Skeletal muscle tissue (tissue), 4 donors: Measurements from ENCODE around the gene GOLT1A. TPM values are rescaled to one million over a fixed set of nuclear protein-coding genes. Genes with fewer than 3 reads are reported as not detected.

ENCODE experiments used
- H3K27ac ChIP-seq: one replicate; pipeline ENCODE4 v1.7.0; 2013; ENCODE audit warnings: mild to moderate bottlenecking, low read depth, low read length, inconsistent platforms
- H3K27me3 ChIP-seq, 3 donors: one replicate each; pipeline ENCODE4 v1.7.0; 2013; ENCODE audit warnings: low read length in 3 of 3; ENCODE audit not compliant: control insufficient read depth in 3 of 3, insufficient read depth in 3 of 3
- H3K36me3 ChIP-seq, 3 donors: one replicate each; pipeline ENCODE4 v1.7.0; 2013; ENCODE audit warnings: low read length in 3 of 3; ENCODE audit not compliant: control insufficient read depth in 3 of 3, insufficient read depth in 3 of 3
- H3K4me1 ChIP-seq, 3 donors: one replicate each; pipeline ENCODE4 v1.7.0; 2013; ENCODE audit warnings: low read length in 3 of 3, mild to moderate bottlenecking in 3 of 3; ENCODE audit not compliant: control insufficient read depth in 3 of 3, insufficient read depth in 3 of 3
- H3K4me3 ChIP-seq, 3 donors: one replicate each; pipeline ENCODE4 v1.7.0; 2013; ENCODE audit warnings: low read length in 3 of 3
- H3K9ac ChIP-seq, 3 donors: one replicate each; pipeline ENCODE4 v1.7.0; 2013; ENCODE audit warnings: low read length in 3 of 3, mild to moderate bottlenecking in 3 of 3, moderate library complexity in 2 of 3, low read depth in 1 of 3
- H3K9me3 ChIP-seq, 3 donors: one replicate each; pipeline ENCODE4 v1.7.0; 2013; ENCODE audit warnings: low read length in 3 of 3; ENCODE audit not compliant: control insufficient read depth in 3 of 3
- total RNA-seq: library from RNA; depleted of rRNA; stranded (reverse); fragments of >200 nt; gene quantifications from one replicate; pipeline ENCODE4 v1.2.3, GENCODE V29; 2014
- donor health status: Osteomylitis.

GOLT1A gene
- total RNA-seq, 1 donor from 2014 or later = not detected

DNA sequence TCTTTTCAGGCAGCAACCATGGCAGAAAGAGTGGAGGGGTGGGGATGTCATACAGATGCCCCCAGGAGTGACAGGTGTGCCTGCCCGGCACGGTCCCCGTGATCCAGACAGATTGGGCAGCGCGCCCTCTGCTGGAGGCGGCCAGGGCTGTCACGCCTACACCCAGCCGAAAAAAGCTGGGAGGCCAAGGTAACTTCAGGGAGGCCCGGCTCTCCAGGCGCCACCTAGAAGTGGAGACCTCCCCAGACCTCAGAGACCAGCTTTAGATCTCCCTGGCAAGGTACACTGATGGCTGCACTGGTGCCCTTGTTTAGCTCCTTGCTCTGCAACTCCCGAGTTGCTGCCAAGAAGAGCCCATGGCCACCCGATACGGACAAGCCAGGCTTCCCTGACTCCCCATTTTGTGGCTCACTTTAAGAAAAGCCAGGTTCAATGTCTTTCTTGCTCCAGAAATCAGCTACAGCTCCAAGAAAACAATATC lies 6.6 kb downstream of the GOLT1A start:
- Histone ChIP-seq H3K36me3 (no peaks in the 10 kb centered on the region), H3K27ac (no peak overlapping the region), H3K9ac (peak overlapping the region in 2 of 3 donors; percentile 40 to 41), H3K4me3 (no peak overlapping the region), H3K9me3 (no peaks in the 10 kb centered on the region), H3K4me1 (peaks cover 3 to 7% (median 4%) of the 10 kb centered on the region in 3 donors), H3K27me3 (peaks cover 0 to 18% (median 7%) of the 10 kb centered on the region in 3 donors)

DNA sequence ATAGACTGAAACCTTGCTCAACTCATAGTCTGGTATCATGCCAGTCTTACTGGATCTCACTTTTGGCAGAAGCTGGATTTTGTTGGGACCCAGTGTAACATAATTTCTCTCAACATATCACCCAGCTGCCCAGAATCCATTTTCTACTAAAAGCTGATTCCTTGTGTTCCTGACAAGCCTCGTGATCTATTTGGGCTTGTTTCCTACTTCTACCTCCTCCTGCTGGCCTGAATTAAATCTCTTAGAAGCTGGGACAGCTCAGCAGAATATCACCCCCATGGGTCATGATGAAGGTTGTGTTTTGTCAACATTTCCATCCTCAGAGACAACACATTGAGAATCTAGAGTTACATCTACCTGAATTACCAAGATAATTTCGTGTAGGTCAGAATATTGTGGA lies 7.7 kb downstream of the GOLT1A start:
- H3K9me3 ChIP-seq = no peaks in the 10 kb centered on the region
- H3K4me3 ChIP-seq = no peak overlapping the region
- no peak overlapping the region for H3K27ac ChIP-seq
- peaks cover 0 to 15% (median 10%) of the 10 kb centered on the region in 3 donors for H3K27me3 ChIP-seq
- no peaks in the 10 kb centered on the region for H3K36me3 ChIP-seq
- peaks cover 3 to 7% (median 4%) of the 10 kb centered on the region in 3 donors for H3K4me1 ChIP-seq
- no peak overlapping the region for H3K9ac ChIP-seq

- H3K36me3 ChIP-seq = no peaks in the 10 kb centered on the region
- no peaks in the 10 kb centered on the region for H3K9me3 ChIP-seq
- H3K27ac ChIP-seq = no peak overlapping the region
- H3K9ac ChIP-seq = no peak overlapping the region
- no peak overlapping the region for H3K4me3 ChIP-seq
- peaks cover 3 to 9% (median 8%) of the 10 kb centered on the region in 3 donors for H3K4me1 ChIP-seq
- peaks cover 0 to 15% (median 10%) of the 10 kb centered on the region in 3 donors for H3K27me3 ChIP-seq
These were observed 8.3 kb downstream of the GOLT1A start for GRCh38 chr1:204205486-204205885.

DNA sequence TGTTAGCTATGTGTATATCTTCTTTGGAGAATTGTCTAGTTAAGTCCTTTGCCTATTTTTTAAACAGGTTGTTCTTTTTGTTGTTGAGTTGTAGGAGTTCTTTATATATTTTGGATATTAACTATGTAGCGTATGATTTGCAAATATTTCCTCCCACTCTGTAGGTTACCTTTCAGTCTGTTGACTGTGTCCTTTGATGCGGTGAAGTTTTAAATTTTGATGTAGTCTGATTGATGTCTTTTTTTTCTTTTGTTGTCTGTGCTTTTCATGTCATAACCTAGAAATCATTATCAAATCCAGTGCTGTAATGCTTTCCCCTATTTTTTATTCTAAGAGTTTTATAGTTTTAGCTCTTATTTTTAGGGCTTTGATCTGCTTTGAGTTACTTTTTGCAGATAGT lies 8.8 kb downstream of the GOLT1A start:
- Histone ChIP-seq H3K9ac (no peak overlapping the region), H3K4me3 (no peak overlapping the region), H3K27me3 (peaks cover 0 to 15% (median 10%) of the 10 kb centered on the region in 3 donors)

GRCh38 chr1:204203206-204203767 lies 10.5 kb downstream of the GOLT1A start:
- peaks cover 0 to 15% (median 10%) of the 10 kb centered on the region in 3 donors for H3K27me3 ChIP-seq

More for the DNA sequence above, 8.8 kb downstream of the GOLT1A start:
- Histone ChIP-seq H3K4me1 (peaks cover 4 to 13% (median 11%) of the 10 kb centered on the region in 3 donors), H3K27ac (no peak overlapping the region), H3K36me3 (no peaks in the 10 kb centered on the region), H3K9me3 (no peaks in the 10 kb centered on the region)

GRCh38 chr1:204202481-204202880 lies 11.3 kb downstream of the GOLT1A start:
- Histone ChIP-seq H3K9ac (no peak overlapping the region), H3K27me3 (peaks cover 0 to 15% (median 10%) of the 10 kb centered on the region in 3 donors)

More at GRCh38 chr1:204203206-204203767, 10.5 kb downstream of the GOLT1A start:
- no peak overlapping the region for H3K4me3 ChIP-seq
- H3K9me3 ChIP-seq = no peaks in the 10 kb centered on the region
- peaks cover 19 to 29% (median 28%) of the 10 kb centered on the region in 3 donors for H3K4me1 ChIP-seq
- H3K9ac ChIP-seq = no peak overlapping the region
- no peak overlapping the region for H3K27ac ChIP-seq
- no peaks in the 10 kb centered on the region for H3K36me3 ChIP-seq

DNA sequence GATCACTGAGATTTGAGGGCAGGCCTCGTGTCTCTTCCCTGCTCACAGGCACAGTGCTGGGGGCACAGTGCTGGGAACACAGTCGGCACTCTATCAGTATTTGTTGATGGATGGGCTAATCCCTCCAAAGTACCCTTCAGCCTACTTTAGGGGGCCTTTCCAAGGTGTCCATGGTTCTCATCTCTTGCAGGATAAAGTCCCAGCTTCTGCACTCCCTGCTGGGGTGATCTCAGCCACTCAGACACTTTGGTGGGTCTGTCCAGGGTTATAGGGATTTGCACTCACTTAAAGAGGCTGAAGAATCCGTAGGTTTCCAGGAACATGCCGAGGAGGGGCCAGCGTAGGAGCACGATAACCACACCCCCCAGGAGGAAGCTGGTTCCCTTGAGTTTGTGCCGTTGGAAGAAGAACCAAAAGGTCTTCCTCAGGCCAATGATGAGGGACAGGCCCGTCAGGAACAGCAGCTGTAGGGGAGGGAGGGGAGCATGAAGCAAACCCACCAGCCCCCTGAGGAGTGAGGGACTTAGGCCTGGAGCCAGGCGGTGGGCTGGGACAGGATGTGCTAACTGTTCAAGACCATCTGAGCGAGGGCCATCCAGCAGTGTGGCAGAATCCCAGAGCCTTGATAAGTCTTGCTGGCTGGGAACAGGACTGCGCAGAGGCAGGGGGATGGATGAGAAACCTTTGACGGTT lies 12.3 kb downstream of the GOLT1A start:
- no peaks in the 10 kb centered on the region for H3K36me3 ChIP-seq
- no peak overlapping the region for H3K27ac ChIP-seq

More at GRCh38 chr1:204202481-204202880, 11.3 kb downstream of the GOLT1A start:
- H3K4me3 ChIP-seq = no peak overlapping the region
- no peaks in the 10 kb centered on the region for H3K9me3 ChIP-seq
- peaks cover 23 to 37% (median 31%) of the 10 kb centered on the region in 3 donors for H3K4me1 ChIP-seq
- H3K27ac ChIP-seq = no peak overlapping the region
- H3K36me3 ChIP-seq = no peaks in the 10 kb centered on the region

DNA sequence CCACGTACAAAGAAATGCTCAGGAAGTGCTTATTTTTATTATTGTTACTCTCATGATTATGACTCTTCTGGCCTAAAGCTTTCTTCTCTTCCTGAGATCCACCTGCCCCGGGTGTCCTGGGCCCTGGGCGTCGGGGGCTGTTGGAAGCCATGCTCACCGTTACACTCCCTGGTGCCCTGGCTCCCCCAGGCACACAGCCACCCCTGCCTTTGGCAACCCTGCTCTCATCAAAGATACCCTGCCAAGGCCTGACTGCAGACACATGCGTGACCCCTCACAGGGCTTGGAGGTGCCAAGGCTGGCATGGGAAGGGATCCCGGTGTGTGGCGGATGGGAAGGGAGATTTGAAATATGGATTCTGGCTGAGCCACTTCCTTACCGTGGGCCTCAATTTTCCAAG lies 14.2 kb downstream of the GOLT1A start:
- H3K4me3 ChIP-seq = peak overlapping the region in 1 of 3 donors; percentile 7
- H3K27me3 ChIP-seq = peaks cover 5 to 23% (median 12%) of the 10 kb centered on the region in 3 donors
- peak overlapping the region; percentile 73 to 77 (median 75) for H3K9ac ChIP-seq
- no peaks in the 10 kb centered on the region for H3K9me3 ChIP-seq
- H3K36me3 ChIP-seq = no peaks in the 10 kb centered on the region
- peak overlapping the region; percentile 91 for H3K27ac ChIP-seq
- H3K4me1 ChIP-seq = peaks cover 20 to 34% (median 24%) of the 10 kb centered on the region in 3 donors

More for the DNA sequence above, 12.3 kb downstream of the GOLT1A start:
- Histone ChIP-seq H3K27me3 (peaks cover 0 to 14% (median 7%) of the 10 kb centered on the region in 3 donors), H3K4me3 (no peak overlapping the region), H3K4me1 (peaks cover 20 to 34% (median 24%) of the 10 kb centered on the region in 3 donors), H3K9ac (no peak overlapping the region), H3K9me3 (no peaks in the 10 kb centered on the region)

DNA sequence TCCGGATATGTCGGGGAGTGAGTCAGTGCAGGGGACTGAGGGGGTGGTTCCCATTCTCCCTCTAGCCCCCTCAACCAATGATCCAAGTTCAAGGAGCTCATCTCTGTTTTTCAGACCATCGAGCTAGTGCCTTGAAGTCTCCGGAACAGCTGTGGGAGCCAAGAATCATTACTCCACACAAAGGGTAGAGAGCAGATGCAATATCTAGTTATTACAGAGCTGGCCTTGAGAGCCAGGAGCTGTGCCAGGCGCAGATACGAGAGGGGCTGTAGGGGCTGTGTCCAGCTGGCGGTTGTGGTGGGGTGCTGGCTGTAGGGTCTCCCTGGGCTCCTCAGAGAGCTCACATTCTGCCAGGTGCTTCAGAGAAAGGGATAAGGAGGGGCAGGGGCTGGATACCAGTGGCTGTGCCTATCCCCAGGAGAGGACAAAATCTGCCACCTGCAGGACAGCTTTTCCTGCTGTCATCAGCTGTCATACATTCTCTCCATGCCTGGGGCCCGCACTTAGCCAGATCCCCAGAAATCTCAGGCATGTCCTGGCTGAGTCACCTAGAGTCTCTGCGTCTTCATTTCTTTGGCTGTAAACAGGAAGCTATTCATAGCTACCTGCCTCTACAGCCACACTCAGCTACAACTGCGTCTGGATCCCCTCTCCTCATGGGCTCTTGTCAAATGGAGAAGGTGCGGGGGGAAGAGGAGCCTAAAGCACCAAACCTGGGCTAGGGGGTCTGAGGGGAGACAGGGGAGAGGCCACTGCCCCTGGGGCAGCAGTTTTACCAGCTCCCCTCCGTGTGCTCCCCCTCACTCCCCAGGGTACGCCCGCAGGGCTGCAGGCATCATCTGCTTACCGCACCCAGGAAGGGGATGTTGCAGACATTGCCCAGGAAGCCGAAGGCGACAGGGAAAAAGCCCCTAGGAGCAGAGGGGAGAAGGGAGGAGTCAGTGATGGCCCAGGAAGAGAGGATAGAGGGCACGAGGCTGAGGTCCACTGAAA lies 15.1 kb downstream of the GOLT1A start:
- Histone ChIP-seq H3K4me3 (peak overlapping the region; percentile 25 to 54 (median 41)), H3K27ac (peak overlapping the region; percentile 91), H3K9ac (peak overlapping the region; percentile 73 to 77 (median 75)), H3K36me3 (no peaks in the 10 kb centered on the region), H3K9me3 (no peaks in the 10 kb centered on the region), H3K4me1 (peaks cover 20 to 34% (median 24%) of the 10 kb centered on the region in 3 donors), H3K27me3 (peaks cover 5 to 28% (median 12%) of the 10 kb centered on the region in 3 donors)
